Naive thymus-derived CD8-positive, alpha-beta T cell (primary cell): ENCODE results near the gene P2RY14. TPM values are rescaled to one million over a fixed set of nuclear protein-coding genes. Genes with fewer than 3 reads are reported as not detected.
A peak's percentile ranks its signal among the peaks of the same experiment; 100 is the strongest.

Source experiments
- ATAC-seq, 2 donors: fragments of 150-1000 bp; cut with Tn5 transposase in 1 of 2; sonication (Bioruptor Pico), chemical (Tn5 transposase) in 1 of 2; 1 replicate in 1 of 2; 2 replicates in 1 of 2; pipeline ENCODE4 v1.10.0; 2021; ENCODE audit warnings: mild to moderate bottlenecking in 2 of 2, moderate library complexity in 2 of 2
- POLR2A ChIA-PET: fragments of 350-600 bp; sonication (Branson Sonifier 250); formaldehyde crosslinking; loops from one replicate; lab custom pipeline; 2021; ENCODE audit warnings: antibody characterized with exemption; lab: Charles Lee
- DNase-seq, 10 donors: peaks; one replicate each; pipeline versions ENCODE4 v3.0.0 to v3.0.0-alpha.2; 2020 to 2022
- H3K27ac Mint-ChIP-seq, 10 donors: one replicate each; pipeline ENCODE4 v1.8.0; 2020 to 2022; ENCODE audit warnings: mild to moderate bottlenecking in 10 of 10, mixed read lengths in 10 of 10, moderate library complexity in 4 of 10, inconsistent platforms in 1 of 10
- H3K27me3 Mint-ChIP-seq, 5 donors: one replicate each; pipeline ENCODE4 v1.8.0; 2021 to 2022; ENCODE audit warnings: mixed read lengths in 5 of 5
- H3K36me3 Mint-ChIP-seq, 3 donors: one replicate each; pipeline ENCODE4 v1.8.0; 2020 to 2022; ENCODE audit warnings: mixed read lengths in 3 of 3, mild to moderate bottlenecking in 2 of 3, inconsistent platforms in 1 of 3
- H3K4me1 Mint-ChIP-seq, 4 donors: one replicate each; pipeline ENCODE4 v1.8.0; 2021 to 2022; ENCODE audit warnings: mixed read lengths in 4 of 4
- H3K4me3 Mint-ChIP-seq, 10 donors: one replicate each; pipeline ENCODE4 v1.8.0; 2020 to 2022; ENCODE audit warnings: mild to moderate bottlenecking in 10 of 10, mixed read lengths in 10 of 10, moderate library complexity in 6 of 10, inconsistent platforms in 1 of 10
- H3K9me3 Mint-ChIP-seq, 9 donors: one replicate each; pipeline ENCODE4 v1.8.0; 2020 to 2022; ENCODE audit warnings: mixed read lengths in 9 of 9, mild to moderate bottlenecking in 3 of 9, inconsistent platforms in 1 of 9, moderate library complexity in 1 of 9
- polyA plus RNA-seq, 3 donors: library from polyadenylated mRNA; unstranded; fragments of 300-500 nt; fragmentation: Illumina TruSeq; gene quantifications; one replicate each; pipeline ENCODE4 v1.2.3, GENCODE V29; 2021
- total RNA-seq, 8 experiments: library from RNA in 2 of 8; stranded (reverse) in 2 of 8; gene quantifications; one replicate each; pipeline ENCODE4 v1.2.3 and lab custom pipeline; 2021 to 2026

P2RY14 gene
- total and polyA plus RNA-seq, 5 experiments from 2014 or later: 0.21 TPM; not detected in 4

GRCh38 chr3:151204530-151205402 lies 73.6 kb downstream of the P2RY14 start:
- Mint-ChIP-seq H3K4me3 (peak overlapping the region; percentile 6 to 73 (median 66)), H3K9me3 (no peaks in the 10 kb centered on the region), H3K27me3 (no peaks in the 10 kb centered on the region), H3K27ac (peak overlapping the region; percentile 42 to 96 (median 92)), H3K4me1 (peaks cover 16 to 76% (median 64%) of the 10 kb centered on the region in 4 donors), H3K36me3 (peaks cover 0 to under 1% (median 0%) of the 10 kb centered on the region in 3 donors)
- ATAC-seq (no peak), DNase-seq (no peak)
- POLR2A ChIA-PET: interaction anchor here (1.0 to 1.4 kb wide), 2 partner anchors 19 to 34 kb away, joined by 3 read pairs; no protein-coding TSS in a partner anchor

- Mint-ChIP-seq H3K27me3 (no peaks in the 10 kb centered on the region), H3K27ac (peak within 1 kb of the TSS; percentile 84 to 96 (median 92)), H3K4me3 (peak within 1 kb of the TSS; percentile 60 to 85 (median 81)), H3K9me3 (no peaks in the 10 kb centered on the region), H3K36me3 (peaks cover 0 to 16% (median 4%) of the 10 kb centered on the region in 3 donors), H3K4me1 (peaks cover 20 to 76% (median 63%) of the 10 kb centered on the region in 4 donors)
- POLR2A ChIA-PET: interaction anchor here (0.7 to 1.3 kb wide), 6 partner anchors 11 to 68 kb away, joined by 3 to 7 read pairs (median 4); no protein-coding TSS in a partner anchor
- ATAC-seq (peak; percentile 91 to 98), DNase-seq (peak; percentile 27 to 89 (median 72))
These were observed 75.3 kb downstream of the P2RY14 start, which contains the start of gene GPR171 for GRCh38 chr3:151203051-151203420. GPR171 (minus strand) TSS chr3:151203216; CDS start chr3:151199386, 3,830 bp downstream.

- DNase-seq: peak in 2 of 10 donors; percentile 21 to 29
- Mint-ChIP-seq H3K27me3 (no peaks in the 10 kb centered on the region), H3K4me1 (peaks cover 14 to 68% (median 54%) of the 10 kb centered on the region in 4 donors), H3K4me3 (peak overlapping the region; percentile 60 to 85 (median 81)), H3K27ac (peak overlapping the region; percentile 46 to 96 (median 92)), H3K36me3 (peaks cover 0 to 20% (median 4%) of the 10 kb centered on the region in 3 donors), H3K9me3 (no peaks in the 10 kb centered on the region)
- POLR2A ChIA-PET: interaction anchor here (0.7 to 3.1 kb wide), 8 partner anchors 9 to 1067 kb away, joined by 3 to 18 read pairs (median 8); partner anchors contain the start of genes EIF2A, MBNL1, SERP1 and SIAH2
- ATAC-seq: no peak
These were observed 77.2 kb downstream of the P2RY14 start for GRCh38 chr3:151201051-151201730.

GRCh38 chr3:151200586-151200985 lies 77.8 kb downstream of the P2RY14 start:
- Mint-ChIP-seq H3K4me1 (peaks cover 14 to 62% (median 51%) of the 10 kb centered on the region in 4 donors), H3K27ac (peak overlapping the region; percentile 46 to 96 (median 90)), H3K9me3 (no peaks in the 10 kb centered on the region), H3K4me3 (peak overlapping the region; percentile 55 to 84 (median 80)), H3K36me3 (peaks cover 0 to 20% (median 4%) of the 10 kb centered on the region in 3 donors), H3K27me3 (no peaks in the 10 kb centered on the region)
- DNase-seq: peak in 1 of 10 donors; percentile 7
- ATAC-seq: no peak
- POLR2A ChIA-PET: interaction anchor here (0.7 to 3.1 kb wide), 8 partner anchors 10 to 1068 kb away, joined by 3 to 18 read pairs (median 8); partner anchors contain the start of genes EIF2A, MBNL1, SERP1 and SIAH2

- Mint-ChIP-seq H3K9me3 (no peaks in the 10 kb centered on the region), H3K4me1 (peaks cover 14 to 54% (median 43%) of the 10 kb centered on the region in 4 donors), H3K27me3 (no peaks in the 10 kb centered on the region), H3K27ac (peak overlapping the region; percentile 46 to 96 (median 93)), H3K36me3 (peaks cover 0 to 20% (median 4%) of the 10 kb centered on the region in 3 donors), H3K4me3 (peak overlapping the region; percentile 60 to 87 (median 80))
- ATAC-seq (peak in 1 of 2 donors; percentile 14), DNase-seq (peak in 1 of 10 donors; percentile 23)
- POLR2A ChIA-PET: interaction anchor here (1.3 to 3.1 kb wide), 5 partner anchors 11 to 436 kb away, joined by 3 to 18 read pairs (median 8); partner anchors contain the start of gene SIAH2
These were observed 78.5 kb downstream of the P2RY14 start for GRCh38 chr3:151199554-151200438.

- no peak for ATAC-seq
- Mint-ChIP-seq H3K27ac (peak overlapping the region in 9 of 10 donors; percentile 21 to 96 (median 91)), H3K4me3 (peak overlapping the region in 6 of 10 donors; percentile 3 to 84 (median 81)), H3K27me3 (no peaks in the 10 kb centered on the region), H3K9me3 (no peaks in the 10 kb centered on the region), H3K36me3 (peaks cover 0 to 20% (median 4%) of the 10 kb centered on the region in 3 donors), H3K4me1 (peaks cover 10 to 45% (median 36%) of the 10 kb centered on the region in 4 donors)
- POLR2A ChIA-PET: interaction anchor here (0.6 to 3.1 kb wide), 2 partner anchors 9 to 16 kb away, joined by 3 to 11 read pairs; no protein-coding TSS in a partner anchor
- DNase-seq: no peak
These were observed 79.5 kb downstream of the P2RY14 start for GRCh38 chr3:151198849-151199248.

GRCh38 chr3:151197981-151198767 lies 80.2 kb downstream of the P2RY14 start:
- Mint-ChIP-seq H3K4me1 (peaks cover 10 to 43% (median 35%) of the 10 kb centered on the region in 4 donors), H3K27me3 (no peaks in the 10 kb centered on the region), H3K36me3 (peaks cover 0 to 20% (median 4%) of the 10 kb centered on the region in 3 donors), H3K4me3 (peak overlapping the region in 2 of 10 donors; percentile 3 to 32), H3K9me3 (no peaks in the 10 kb centered on the region), H3K27ac (peak overlapping the region in 7 of 10 donors; percentile 28 to 96 (median 78))
- ATAC-seq (no peak), DNase-seq (no peak)
- POLR2A ChIA-PET: interaction anchor here (0.6 to 1.7 kb wide), 2 partner anchors 8 to 15 kb away, joined by 3 to 4 read pairs; no protein-coding TSS in a partner anchor

- H3K27me3 Mint-ChIP-seq: no peaks in the 10 kb centered on the region
- peaks cover 10 to 35% (median 29%) of the 10 kb centered on the region in 4 donors for H3K4me1 Mint-ChIP-seq
- ATAC-seq (no peak), DNase-seq (no peak)
- H3K27ac Mint-ChIP-seq: no peak overlapping the region
- H3K4me3 Mint-ChIP-seq: no peak overlapping the region
- H3K36me3 Mint-ChIP-seq: peaks cover 0 to 20% (median 4%) of the 10 kb centered on the region in 3 donors
- H3K9me3 Mint-ChIP-seq: no peaks in the 10 kb centered on the region
- POLR2A ChIA-PET: interaction anchor here (1.7 kb wide), 1 partner anchor 14 kb away, joined by 4 read pairs; no protein-coding TSS in a partner anchor
These were observed 81.1 kb downstream of the P2RY14 start for GRCh38 chr3:151197228-151197627.

- ATAC-seq (no peak), DNase-seq (no peak)
- POLR2A ChIA-PET: interaction anchor here (0.7 to 1.7 kb wide), 2 partner anchors 10 to 14 kb away, joined by 4 read pairs; no protein-coding TSS in a partner anchor
- Mint-ChIP-seq H3K4me3 (no peak overlapping the region), H3K36me3 (peaks cover 0 to 20% (median 4%) of the 10 kb centered on the region in 3 donors), H3K9me3 (no peaks in the 10 kb centered on the region), H3K4me1 (peaks cover 10 to 31% (median 25%) of the 10 kb centered on the region in 4 donors), H3K27ac (peak overlapping the region in 4 of 10 donors; percentile 52 to 76 (median 68)), H3K27me3 (no peaks in the 10 kb centered on the region)
These were observed 81.9 kb downstream of the P2RY14 start for GRCh38 chr3:151196434-151196833.

- Mint-ChIP-seq H3K9me3 (no peaks in the 10 kb centered on the region), H3K27ac (peak overlapping the region in 5 of 10 donors; percentile 15 to 69 (median 52)), H3K27me3 (no peaks in the 10 kb centered on the region), H3K4me1 (peaks cover 6 to 26% (median 20%) of the 10 kb centered on the region in 4 donors), H3K36me3 (peaks cover 0 to 20% (median 4%) of the 10 kb centered on the region in 3 donors), H3K4me3 (no peak overlapping the region)
- no peak for DNase-seq
- no peak for ATAC-seq
- POLR2A ChIA-PET: interaction anchor here (0.7 kb wide), 1 partner anchor 10 kb away, joined by 4 read pairs; no protein-coding TSS in a partner anchor
These were observed 82.5 kb downstream of the P2RY14 start for GRCh38 chr3:151195826-151196225.
